Raji (cell line): ENCODE results near the gene ZNF607.

Source experiments
- POLR2A ChIP-seq: IDR thresholded peaks from 2 replicates; pipeline ENCODE4 v1.6.1; 2011; ENCODE audit warnings: low read depth, low read length, control low read depth; ENCODE audit not compliant: insufficient read depth

Gene ZNF607

DNA sequence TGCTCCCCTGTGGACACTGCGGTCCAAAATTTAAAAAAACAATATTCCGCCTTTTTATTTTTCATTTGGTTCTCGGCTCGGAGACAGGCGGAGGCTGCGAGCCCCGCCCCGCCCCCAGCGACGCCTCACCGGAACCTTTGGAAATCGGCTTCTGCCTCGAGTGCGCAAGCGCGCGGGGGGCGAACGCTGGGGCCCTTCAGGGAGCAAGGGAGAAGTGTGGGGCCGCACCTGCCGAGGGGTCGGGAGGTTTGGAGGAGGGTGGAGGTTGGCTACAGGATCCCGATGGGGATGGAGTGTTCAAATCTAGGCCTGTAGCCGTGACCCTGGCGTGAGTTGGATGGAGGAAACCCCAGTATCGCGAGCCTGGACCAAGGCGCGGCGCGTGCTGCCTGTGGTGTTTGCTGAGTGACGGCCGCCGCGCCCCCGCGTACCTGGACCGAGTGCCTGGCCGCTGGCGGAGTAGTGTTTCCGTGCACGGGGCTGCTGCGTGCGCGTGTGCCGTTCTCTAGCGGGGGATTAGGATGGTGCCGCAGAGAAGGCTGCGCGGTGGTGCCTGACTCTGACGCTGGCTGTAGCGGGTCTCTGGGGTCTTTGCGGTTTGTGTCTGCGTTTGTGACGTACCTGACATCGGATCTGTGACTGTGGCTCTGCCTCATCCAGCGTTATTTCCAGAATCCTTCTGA, 63.7 kb downstream of the ZNF607 start:
- TF ChIP-seq POLR2A = no peak

DNA sequence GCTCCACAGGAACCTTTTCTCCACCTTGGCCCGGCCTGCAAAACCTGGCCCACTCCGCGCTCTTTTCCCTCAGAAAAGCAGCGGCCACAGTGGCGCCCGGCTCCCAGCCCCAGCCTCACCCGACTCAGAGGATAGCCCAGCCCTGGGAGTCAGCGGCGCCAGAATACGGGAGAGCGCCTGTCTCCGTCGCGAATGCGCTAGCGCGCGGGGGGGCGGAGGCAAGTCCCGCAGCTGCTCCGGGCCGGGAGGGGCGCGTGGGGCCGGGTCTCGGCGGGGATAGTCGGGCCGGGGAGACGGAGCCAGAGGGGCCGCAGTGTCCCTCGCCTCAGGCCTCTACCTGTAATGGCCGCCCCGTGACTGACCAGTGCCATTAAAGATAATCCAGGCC, 64.3 kb downstream of the ZNF607 start, which contains the start of gene ZFP30:
Gene ZFP30, minus strand, starts transcription at position 165 of the 388 bp plus-strand sequence. CDS start 7,643 bp downstream, outside the sequence.
- peak; percentile 37 for TF ChIP-seq POLR2A

DNA sequence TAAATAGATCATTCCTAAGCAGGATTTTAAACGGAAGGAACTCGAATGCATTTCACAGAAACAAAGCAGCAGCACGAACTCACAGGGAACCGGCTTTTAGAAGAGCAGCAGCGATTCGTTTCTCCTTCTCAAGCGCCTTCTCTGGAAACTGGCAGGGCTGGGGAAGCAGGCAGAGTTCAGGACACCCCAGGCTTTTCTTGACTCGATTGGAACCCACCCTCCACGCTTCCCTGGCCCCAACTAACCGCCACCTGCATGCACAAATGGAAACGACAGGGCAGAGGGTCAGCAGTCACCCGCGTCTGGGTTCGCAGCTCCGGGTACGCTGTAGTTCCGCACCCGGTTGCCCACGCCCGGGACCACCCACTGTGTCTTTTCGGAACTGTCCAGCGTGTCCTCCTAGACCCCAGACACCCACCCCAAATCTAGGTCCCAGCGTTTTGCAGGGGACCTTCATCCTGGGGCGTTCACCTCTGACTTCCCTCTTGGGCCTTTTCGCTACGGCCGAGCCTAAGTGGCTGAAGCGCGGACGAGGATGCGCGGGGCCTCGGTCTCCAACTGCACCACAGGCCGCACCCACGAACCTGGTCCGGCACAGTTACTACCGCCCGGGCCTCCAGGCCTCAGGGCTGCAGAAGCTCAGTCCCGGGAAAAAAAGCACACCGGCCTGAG, 64.8 kb downstream of the ZNF607 start:
- TF ChIP-seq POLR2A = no peak

DNA sequence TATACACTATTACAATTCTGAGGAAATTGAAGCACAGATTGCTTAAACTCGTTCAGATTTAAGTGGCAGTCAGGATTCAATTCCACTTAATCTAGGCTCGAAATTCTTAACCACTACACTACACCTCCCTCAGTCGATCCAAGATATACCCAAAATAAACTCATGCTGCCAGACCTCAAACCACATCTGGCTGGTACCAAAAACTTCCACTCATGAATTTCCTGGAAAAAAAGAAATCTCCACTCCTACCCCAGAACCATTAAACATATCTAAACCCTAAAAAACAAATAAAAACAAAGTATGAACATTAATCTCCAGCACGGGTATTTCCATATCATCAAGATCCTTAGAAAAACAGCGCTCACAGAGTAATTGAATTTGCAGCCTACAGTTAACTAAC, 65.4 kb downstream of the ZNF607 start:
- TF ChIP-seq POLR2A = no peak
